ENCODE measurements around the gene DPEP3. TPM values are rescaled to one million over a fixed set of nuclear protein-coding genes. Genes with fewer than 3 reads are reported as not detected.
A peak's percentile ranks its signal among the peaks of the same experiment; 100 is the strongest.
"Not testable (repeated sequence)": the region's sequence is repeated elsewhere in the genome, so short reads cannot be mapped to it uniquely, and the experiment has no call there.

The DPEP3 gene
- total RNA-seq, 1 donor from 2014 or later = not detected

- DNase-seq (ENCODE audit: missing footprints) (no peak), ATAC-seq (no peak)
- intact Hi-C loops (cut with DNase I) = loop anchor here (5.0 kb wide), 2 partner anchors 47 to 82 kb away; partner anchors contain the start of genes DDX28 and DUS2
Observed at GRCh38 chr16:67940446-67941089, 39.7 kb downstream of the DPEP3 start.

- ATAC-seq (no peak), DNase-seq (ENCODE audit: missing footprints) (no peak)
- intact Hi-C loops (cut with DNase I) = loop anchor here (5.0 kb wide), 2 partner anchors 48 to 83 kb away; partner anchors contain the start of genes DDX28 and DUS2
Observed at GRCh38 chr16:67939507-67940445, 40.5 kb downstream of the DPEP3 start.

- intact Hi-C loops (cut with DNase I) = loop anchor here (2.0 kb wide), 1 partner anchor 31 kb away; the partner anchor contains the start of gene SLC12A4
Observed at GRCh38 chr16:67937713-67938112, 42.6 kb downstream of the DPEP3 start.

GRCh38 chr16:67936880-67937605 is 43.3 kb downstream of the DPEP3 start:
- no peak for ATAC-seq
- DNase-seq (ENCODE audit: missing footprints) = no peak
- intact Hi-C loops (cut with DNase I) = loop anchor here (2.0 kb wide), 1 partner anchor 32 kb away; the partner anchor contains the start of gene SLC12A4

More at GRCh38 chr16:67937713-67938112, 42.6 kb downstream of the DPEP3 start:
- ATAC-seq; DNase-seq (ENCODE audit: missing footprints): not testable (repeated sequence)

- ATAC-seq (peak; percentile 20), DNase-seq (ENCODE audit: missing footprints) (peak; percentile 84)
- intact Hi-C loops (cut with DNase I) = loop anchor here (2.0 kb wide), 1 partner anchor 32 kb away; the partner anchor contains the start of gene SLC12A4
Observed at GRCh38 chr16:67936124-67936879, 44.0 kb downstream of the DPEP3 start, which contains the start of gene PSMB10. Gene PSMB10 (minus strand): TSS chr16:67936850. CDS start chr16:67936749, 101 bp downstream.

GRCh38 chr16:67935402-67936123 is 44.7 kb downstream of the DPEP3 start:
- DNase-seq (ENCODE audit: missing footprints) (peak; percentile 98), ATAC-seq (peak; percentile 93)
- intact Hi-C loops (cut with DNase I) = loop anchor here (2.0 kb wide), 1 partner anchor 33 kb away; the partner anchor contains the start of gene SLC12A4

- intact Hi-C loops (cut with DNase I) = no loop called here
- no peak for DNase-seq (ENCODE audit: missing footprints)
- ATAC-seq = peak; percentile 0
Observed at GRCh38 chr16:67935101-67935401, 45.2 kb downstream of the DPEP3 start.

- intact Hi-C loops (cut with DNase I) = loop anchor here (5.0 kb wide), 1 partner anchor 262 kb away; no protein-coding TSS in a partner anchor
- no peak for ATAC-seq
- no peak for DNase-seq (ENCODE audit: missing footprints)
Observed at GRCh38 chr16:67934306-67935100, 45.8 kb downstream of the DPEP3 start.

- DNase-seq (ENCODE audit: missing footprints) (no peak), ATAC-seq (no peak)
- intact Hi-C loops (cut with DNase I) = loop anchor here (5.0 kb wide), 1 partner anchor 262 kb away; no protein-coding TSS in a partner anchor
Observed at GRCh38 chr16:67933805-67934204, 46.5 kb downstream of the DPEP3 start.

- intact Hi-C loops (cut with DNase I) = loop anchor here (5.0 kb wide), 1 partner anchor 260 kb away; no protein-coding TSS in a partner anchor
- DNase-seq (ENCODE audit: missing footprints) (no peak), ATAC-seq (no peak)
Observed at GRCh38 chr16:67932462-67932840, 47.8 kb downstream of the DPEP3 start.

- ATAC-seq (no peak), DNase-seq (ENCODE audit: missing footprints) (no peak)
- intact Hi-C loops (cut with DNase I) = loop anchor here (5.0 kb wide), 1 partner anchor 260 kb away; no protein-coding TSS in a partner anchor
Observed at GRCh38 chr16:67931712-67932461, 48.4 kb downstream of the DPEP3 start, which contains the start of gene CTRL. Gene CTRL (minus strand): TSS chr16:67931862. CDS start chr16:67931852, 10 bp downstream.

GRCh38 chr16:67930678-67931211 is 49.6 kb downstream of the DPEP3 start:
- no peak for ATAC-seq
- intact Hi-C loops (cut with DNase I) = loop anchor here (5.0 kb wide), 1 partner anchor 258 kb away; no protein-coding TSS in a partner anchor
- no peak for DNase-seq (ENCODE audit: missing footprints)

- intact Hi-C loops (cut with DNase I) = loop anchor here (5.0 kb wide), 1 partner anchor 258 kb away; no protein-coding TSS in a partner anchor
- no peak for ATAC-seq
- DNase-seq (ENCODE audit: missing footprints) = no peak
Observed at GRCh38 chr16:67930191-67930590, 50.1 kb downstream of the DPEP3 start.

- ATAC-seq = peak; percentile 75
- intact Hi-C loops (cut with DNase I) = loop anchor here (1.0 to 2.0 kb wide), 3 partner anchors 44 to 407 kb away; partner anchors contain the start of gene NRN1L
- peak; percentile 80 for DNase-seq (ENCODE audit: missing footprints)
Observed at GRCh38 chr16:67928561-67929364, 51.5 kb downstream of the DPEP3 start.

Data from Right ventricle myocardium inferior (tissue), 1 donor.